Measurements from ENCODE around the gene OGDHL.

OGDHL gene

DNA sequence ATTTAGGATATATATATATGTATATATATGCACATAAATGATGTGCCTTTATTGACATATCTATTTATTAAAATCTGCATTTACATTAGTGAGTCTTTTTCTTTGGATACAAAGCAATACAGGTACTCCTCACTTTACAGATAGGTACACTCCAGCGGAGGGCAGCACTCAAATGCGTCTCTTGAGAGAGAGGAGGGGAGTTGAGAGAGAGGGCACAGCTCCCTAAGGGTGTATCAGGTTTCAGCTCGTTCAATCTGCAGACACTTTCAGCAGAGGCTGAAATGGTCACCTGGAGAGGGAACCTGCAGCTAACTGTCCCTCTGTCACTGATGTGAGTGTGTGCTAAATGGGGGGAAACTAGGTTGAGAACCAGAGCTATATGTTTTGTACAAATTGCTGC is 61.1 kb downstream of the OGDHL start:
- no peak for TF ChIP-seq CTCF (IDR thresholded peaks at IDR 0.05)
- H3K27ac ChIP-seq, result no peak overlapping the region
- no peak overlapping the region for H3K4me2 ChIP-seq (ENCODE audit: low read length)

DNA sequence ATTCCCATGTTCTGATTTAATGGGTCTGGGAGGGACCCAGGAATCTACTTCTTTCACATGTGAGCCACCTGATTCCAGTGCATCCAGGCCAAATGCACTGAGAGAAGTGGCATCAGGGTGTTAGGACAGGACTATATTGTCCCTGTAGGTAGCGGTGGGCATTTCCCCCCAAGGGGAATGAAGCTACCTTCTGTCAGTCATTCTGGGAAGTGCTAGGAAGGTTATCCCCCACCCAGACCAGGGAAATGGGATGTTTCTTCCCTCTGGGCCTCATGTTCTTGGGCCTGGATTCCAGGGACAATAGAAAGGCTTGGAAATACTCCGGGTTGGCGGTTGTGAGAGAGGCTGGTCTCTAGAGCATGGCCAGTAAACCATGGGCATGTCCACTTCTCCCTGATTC is 61.9 kb downstream of the OGDHL start:
- Histone ChIP-seq H3K4me2 (ENCODE audit: low read length) (no peak overlapping the region), H3K9ac (no peak overlapping the region), H3K4me1 (no peaks in the 10 kb centered on the region), H3K36me3 (ENCODE audit: control insufficient read depth, insufficient read depth, low read length) (no peaks in the 10 kb centered on the region), H3K27ac (no peak overlapping the region), H2AFZ (no peak overlapping the region), H3K27me3 (ENCODE audit: control insufficient read depth, insufficient read depth, low read length) (no peaks in the 10 kb centered on the region), H3K79me2 (no peaks in the 10 kb centered on the region), H3K4me3 (ENCODE audit: low read depth, low read length) (no peak overlapping the region), H3K9me3 (ENCODE audit: control insufficient read depth, low read length) (no peaks in the 10 kb centered on the region)
- TF ChIP-seq CTCF (IDR thresholded peaks at IDR 0.05), result no peak

More for the DNA sequence above, 61.1 kb downstream of the OGDHL start:
- Histone ChIP-seq H3K27me3 (ENCODE audit: control insufficient read depth, insufficient read depth, low read length) (no peaks in the 10 kb centered on the region), H3K9ac (no peak overlapping the region), H3K36me3 (ENCODE audit: control insufficient read depth, insufficient read depth, low read length) (no peaks in the 10 kb centered on the region), H3K9me3 (ENCODE audit: control insufficient read depth, low read length) (no peaks in the 10 kb centered on the region), H3K79me2 (no peaks in the 10 kb centered on the region), H3K4me3 (ENCODE audit: low read depth, low read length) (no peak overlapping the region), H3K4me1 (no peaks in the 10 kb centered on the region), H2AFZ (no peak overlapping the region)

DNA sequence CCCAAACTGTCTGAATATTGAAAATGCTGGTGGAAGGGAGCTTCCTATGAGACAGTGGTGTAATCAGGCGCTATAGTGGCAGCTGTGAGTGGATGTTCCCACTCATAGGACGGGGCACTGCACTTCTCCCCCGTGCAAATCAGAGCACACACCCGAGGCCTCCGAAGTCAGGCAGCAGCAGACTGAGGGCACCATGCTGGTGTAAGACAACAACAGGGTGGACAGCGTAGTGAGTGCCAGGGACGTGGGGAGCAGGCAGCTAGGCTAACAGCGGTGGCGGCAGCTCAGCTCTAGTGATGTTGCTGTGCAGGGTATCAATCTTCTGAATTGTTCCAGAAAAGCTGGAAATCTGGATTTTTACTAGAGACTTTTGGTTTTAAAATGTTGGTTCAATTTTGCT is 63.4 kb downstream of the OGDHL start:
- no peak overlapping the region for H2AFZ ChIP-seq
- no peak overlapping the region for H3K27ac ChIP-seq
- H3K36me3 ChIP-seq (ENCODE audit: control insufficient read depth, insufficient read depth, low read length), result no peaks in the 10 kb centered on the region
- TF ChIP-seq CTCF (IDR thresholded peaks at IDR 0.05), result no peak
- no peak overlapping the region for H3K4me2 ChIP-seq (ENCODE audit: low read length)
- no peak overlapping the region for H3K9ac ChIP-seq
- no peaks in the 10 kb centered on the region for H3K4me1 ChIP-seq
- H3K27me3 ChIP-seq (ENCODE audit: control insufficient read depth, insufficient read depth, low read length), result no peaks in the 10 kb centered on the region
- no peak overlapping the region for H3K4me3 ChIP-seq (ENCODE audit: low read depth, low read length)
- no peaks in the 10 kb centered on the region for H3K9me3 ChIP-seq (ENCODE audit: control insufficient read depth, low read length)
- no peaks in the 10 kb centered on the region for H3K79me2 ChIP-seq

DNA sequence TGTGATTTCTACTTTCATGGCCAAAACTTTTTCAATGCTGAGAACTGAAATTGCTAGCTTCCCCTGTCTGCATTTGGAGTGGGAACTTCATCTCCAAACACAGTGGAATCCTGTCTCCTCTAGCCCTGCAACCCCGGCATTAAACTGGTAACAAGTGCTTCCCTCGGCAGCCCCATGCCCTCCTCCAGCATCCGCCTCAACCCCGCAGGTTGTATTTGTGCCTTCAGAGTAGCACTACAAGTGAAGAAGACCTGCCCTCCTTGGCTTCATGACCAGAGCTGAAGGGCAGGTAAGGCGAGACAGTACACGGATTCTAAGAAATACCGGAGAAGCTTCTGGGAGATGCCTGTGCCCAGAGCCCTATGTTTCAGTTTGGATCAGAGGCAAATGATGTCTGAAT is 65.8 kb downstream of the OGDHL start:
- Histone ChIP-seq H2AFZ (peak overlapping the region; percentile 13), H3K4me3 (ENCODE audit: low read depth, low read length) (no peak overlapping the region), H3K4me1 (no peaks in the 10 kb centered on the region), H3K9me3 (ENCODE audit: control insufficient read depth, low read length) (no peaks in the 10 kb centered on the region), H3K36me3 (ENCODE audit: control insufficient read depth, insufficient read depth, low read length) (no peaks in the 10 kb centered on the region), H3K27me3 (ENCODE audit: control insufficient read depth, insufficient read depth, low read length) (no peaks in the 10 kb centered on the region), H3K27ac (no peak overlapping the region), H3K4me2 (ENCODE audit: low read length) (no peak overlapping the region), H3K79me2 (no peaks in the 10 kb centered on the region), H3K9ac (no peak overlapping the region)
- TF ChIP-seq CTCF (IDR thresholded peaks at IDR 0.05), result no peak

DNA sequence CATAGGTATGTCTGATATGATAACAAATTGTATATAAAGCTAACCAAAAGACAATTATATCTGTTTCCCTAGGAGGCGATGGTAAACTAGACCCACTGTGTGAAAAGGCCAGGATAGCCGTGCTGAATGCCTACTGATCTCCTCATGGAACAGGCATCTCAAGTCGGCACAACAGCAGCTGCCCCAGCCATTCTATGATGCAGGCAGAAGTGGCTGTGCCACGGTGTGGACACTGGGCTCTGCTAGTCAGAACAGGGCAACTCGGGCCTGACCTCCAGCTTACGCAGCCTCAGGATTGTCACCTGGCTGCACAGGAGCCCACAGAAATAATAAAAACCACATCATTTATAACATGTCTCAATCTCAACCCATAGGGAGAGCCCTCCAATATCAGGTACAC is 67.7 kb downstream of the OGDHL start:
- H3K9me3 ChIP-seq (ENCODE audit: control insufficient read depth, low read length), result no peaks in the 10 kb centered on the region
- H3K27me3 ChIP-seq (ENCODE audit: control insufficient read depth, insufficient read depth, low read length), result no peaks in the 10 kb centered on the region
- no peak overlapping the region for H3K27ac ChIP-seq
- no peak overlapping the region for H3K4me3 ChIP-seq (ENCODE audit: low read depth, low read length)
- H3K9ac ChIP-seq, result no peak overlapping the region
- no peaks in the 10 kb centered on the region for H3K36me3 ChIP-seq (ENCODE audit: control insufficient read depth, insufficient read depth, low read length)
- H3K4me2 ChIP-seq (ENCODE audit: low read length), result no peak overlapping the region
- H3K4me1 ChIP-seq, result no peaks in the 10 kb centered on the region
- H3K79me2 ChIP-seq, result no peaks in the 10 kb centered on the region
- TF ChIP-seq CTCF (IDR thresholded peaks at IDR 0.05), result no peak
- no peak overlapping the region for H2AFZ ChIP-seq
